NCI-H526 treated with DMSO at 0.1 percent for 48 hours (cell line): ENCODE data around the gene CRACDL.
"Not testable (repeated sequence)": the region's sequence is repeated elsewhere in the genome, so short reads cannot be mapped to it uniquely, and the experiment has no call there.

Experiments used
- DNase-seq: peaks from one replicate; lab custom pipeline; 2025; lab: John Stamatoyannopoulos, UW

CRACDL gene

GRCh38 chr2:98882971-98883779, 52.9 kb downstream of the CRACDL start:
- no peak for DNase-seq

DNA sequence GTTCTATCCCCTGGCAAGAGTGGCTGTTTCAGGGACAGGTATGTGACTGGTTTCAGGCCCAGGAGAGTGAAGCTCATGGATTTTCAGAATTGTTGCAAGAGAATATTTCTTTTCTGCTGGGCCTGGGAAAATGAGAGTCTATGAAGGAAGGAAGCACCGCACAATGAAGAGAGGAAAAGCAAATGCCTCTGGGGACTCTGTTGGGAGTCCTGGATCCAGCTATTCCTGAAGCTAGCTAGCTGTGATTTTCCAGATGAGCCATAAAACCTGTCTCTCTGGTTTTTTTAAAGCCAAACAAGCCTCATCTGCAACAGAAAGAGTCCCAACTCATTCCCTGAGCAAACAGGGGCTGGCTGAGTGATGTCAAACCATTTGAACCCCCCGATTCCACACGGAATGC, 53.7 kb downstream of the CRACDL start:
- no peak for DNase-seq

DNA sequence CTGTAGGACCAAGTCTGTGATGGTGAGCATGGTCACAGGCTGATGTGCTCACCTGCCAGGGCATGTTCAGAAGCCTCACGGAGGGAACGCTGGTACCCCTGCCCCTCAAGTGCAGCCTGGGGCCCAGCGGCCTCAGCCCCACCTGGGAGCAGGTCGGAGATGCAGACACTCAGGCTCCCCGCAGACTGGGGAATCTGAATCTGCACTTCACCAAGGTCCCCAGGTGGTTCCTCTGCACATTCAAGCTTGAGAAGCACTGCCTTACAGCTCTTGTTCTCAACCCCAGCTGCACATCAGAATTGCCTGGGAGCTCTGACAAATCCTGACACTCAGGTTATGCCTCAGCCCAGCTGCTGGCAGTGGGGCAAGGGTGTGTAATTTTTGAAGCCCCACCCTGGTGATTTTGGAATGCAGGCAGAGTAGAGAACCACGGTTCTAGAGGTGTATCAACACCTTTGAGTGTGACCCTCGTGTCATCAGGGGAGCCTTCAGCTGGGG, 54.8 kb downstream of the CRACDL start:
- no peak for DNase-seq

GRCh38 chr2:98880266-98881152, 55.5 kb downstream of the CRACDL start:
- DNase-seq: no peak

DNA sequence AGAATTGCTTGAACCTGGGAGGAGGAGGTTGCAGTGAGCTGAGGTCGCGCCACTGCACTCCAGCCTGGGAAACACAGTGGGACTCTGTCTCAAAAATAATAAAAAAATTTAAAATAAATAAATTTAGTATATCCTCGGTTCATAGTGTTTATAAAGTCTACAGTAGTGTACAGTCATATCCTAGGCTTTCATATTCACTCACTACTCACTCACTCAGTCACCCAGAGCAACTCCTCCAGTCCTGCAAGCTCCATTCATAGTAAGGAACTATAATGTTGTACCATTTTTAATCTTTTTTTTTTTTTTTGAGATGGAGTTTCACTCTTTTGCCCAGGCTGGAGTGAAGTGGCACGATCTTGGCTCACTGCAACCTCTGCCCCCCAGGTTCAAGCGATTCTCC, 58.4 kb downstream of the CRACDL start:
- not testable (repeated sequence) for DNase-seq

GRCh38 chr2:98876741-98877140, 59.3 kb downstream of the CRACDL start:
- DNase-seq: no peak

DNA sequence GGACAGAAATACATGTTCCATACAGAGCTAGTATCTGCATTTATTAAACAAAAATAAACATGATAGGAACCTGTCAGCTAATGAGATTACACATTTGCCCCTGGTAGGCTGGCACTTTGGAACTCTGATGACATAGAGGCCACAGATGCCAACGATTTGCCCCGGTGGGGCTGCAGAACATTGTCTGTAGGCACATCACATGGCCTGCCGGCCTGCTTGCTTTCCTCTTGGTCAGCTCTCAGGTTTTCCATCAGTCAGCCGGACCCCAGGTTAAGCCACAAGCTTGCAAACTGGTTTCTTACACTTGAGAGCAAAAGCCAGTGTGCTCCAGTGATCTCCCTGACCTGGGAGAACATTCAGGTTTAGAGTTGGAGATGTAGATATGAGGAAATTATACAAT, 60.3 kb downstream of the CRACDL start:
- DNase-seq: no peak

DNA sequence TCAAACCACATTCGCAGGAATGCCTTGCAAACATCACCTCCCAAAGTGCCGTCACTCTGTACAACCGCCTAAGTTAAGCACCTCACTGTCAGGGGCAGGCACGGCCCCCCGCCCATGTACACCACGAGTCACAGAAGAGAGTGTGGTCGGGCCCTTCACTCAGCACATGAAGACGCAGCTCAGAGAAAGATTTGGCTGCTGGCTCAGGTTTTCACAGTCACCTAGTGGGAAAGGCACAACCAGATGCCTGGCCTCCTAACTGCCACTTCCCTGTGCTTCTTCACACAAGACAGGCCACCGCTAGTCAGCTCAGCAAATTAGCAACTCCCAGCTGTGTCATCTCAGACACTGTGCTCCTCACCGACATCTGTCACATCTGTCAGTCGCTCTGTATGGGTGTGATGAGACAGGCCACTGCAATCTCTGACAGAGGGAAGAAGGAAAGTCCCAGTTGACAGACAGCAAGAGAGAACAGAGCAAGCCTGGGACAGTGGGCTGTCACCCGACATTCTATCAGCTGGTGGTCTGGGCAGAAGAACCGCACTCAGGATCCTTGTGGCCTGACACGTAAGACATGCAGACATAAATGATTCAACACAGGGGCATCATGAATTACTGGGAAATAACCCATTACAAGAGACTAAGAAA, 60.8 kb downstream of the CRACDL start:
- no peak for DNase-seq

DNA sequence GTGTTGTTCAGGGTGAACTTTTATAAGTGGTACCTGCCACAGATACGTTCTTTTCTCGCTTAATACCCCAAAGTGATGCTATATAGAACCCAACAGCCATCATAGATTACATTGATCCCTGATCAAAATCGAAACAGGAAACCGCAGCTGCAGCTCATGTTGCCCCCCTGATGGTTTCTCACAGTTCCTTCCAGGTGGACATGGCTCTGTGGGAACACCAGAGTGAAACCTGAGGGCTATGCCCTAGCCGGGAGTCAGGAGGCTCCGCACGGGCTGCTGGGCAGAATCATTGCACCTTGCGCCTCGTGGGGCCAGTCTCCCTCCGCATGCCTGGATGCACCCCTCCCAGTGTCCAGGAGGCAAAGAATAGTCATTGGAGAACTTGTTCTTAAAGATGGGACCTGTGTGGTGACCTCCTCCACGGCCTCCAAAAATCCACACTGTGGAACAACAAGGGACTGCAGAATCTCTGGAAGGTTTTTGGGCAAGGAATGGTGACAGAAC, 61.8 kb downstream of the CRACDL start:
- DNase-seq: no peak

GRCh38 chr2:98872526-98872925, 63.5 kb downstream of the CRACDL start:
- DNase-seq: no peak

GRCh38 chr2:98871506-98871905, 64.5 kb downstream of the CRACDL start:
- no peak for DNase-seq

- no peak for DNase-seq
These were observed 65.4 kb downstream of the CRACDL start for GRCh38 chr2:98870516-98871158.

DNA sequence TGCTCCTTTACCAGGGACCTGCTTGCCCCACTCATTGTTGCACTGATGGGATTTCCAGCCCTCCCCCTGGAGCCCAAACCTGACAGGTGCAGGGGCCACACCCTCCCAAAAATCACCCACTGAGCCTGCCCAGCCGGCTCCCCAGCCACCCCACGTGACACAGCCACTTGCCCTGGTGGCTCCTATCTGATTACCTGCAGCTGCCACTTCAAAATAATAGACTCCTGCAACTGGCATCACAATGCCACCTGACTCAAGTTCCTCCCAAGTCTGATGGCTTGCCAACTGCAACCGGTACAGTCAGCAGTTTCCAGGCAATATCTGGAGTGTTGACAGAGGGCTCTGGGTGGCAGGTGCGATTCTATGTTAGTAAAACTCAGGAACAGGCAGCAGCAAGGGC, 66.2 kb downstream of the CRACDL start:
- peak; percentile 12 for DNase-seq

GRCh38 chr2:98869272-98869641, 66.8 kb downstream of the CRACDL start:
- DNase-seq: no peak

DNA sequence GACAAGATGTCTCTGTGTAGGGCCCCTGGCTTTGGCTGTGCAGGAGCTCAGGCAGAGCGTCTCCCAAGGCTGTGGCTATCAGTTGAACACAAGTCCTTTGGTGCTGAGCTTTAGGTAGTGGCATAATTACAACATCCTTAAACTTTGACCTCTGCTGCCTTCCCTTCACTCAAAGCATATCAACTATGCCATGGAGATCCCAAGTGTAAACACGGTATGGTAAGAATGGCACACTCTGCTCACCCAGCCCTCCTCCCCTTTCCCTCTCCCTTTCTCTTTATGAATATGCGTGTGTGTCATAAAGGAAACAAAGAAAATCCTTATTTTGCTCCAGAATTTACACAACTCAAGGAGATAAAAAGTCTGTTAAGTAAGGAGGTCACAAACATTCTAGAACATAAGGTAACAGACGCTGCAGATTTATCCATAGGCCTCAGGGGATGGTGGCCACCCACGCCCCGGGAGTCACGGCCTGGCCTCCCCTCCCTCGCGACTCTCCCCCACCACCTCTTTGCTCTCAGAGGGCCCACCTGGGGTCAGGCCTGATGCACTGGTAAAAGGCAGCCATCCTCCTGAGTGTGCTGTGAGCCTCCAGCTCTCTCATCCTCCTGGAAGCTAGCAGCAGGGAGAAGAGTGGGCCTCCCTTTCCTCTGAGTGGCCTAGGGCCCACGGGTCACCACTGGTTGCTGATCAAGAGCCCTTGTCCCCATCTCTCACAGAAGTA, 67.3 kb downstream of the CRACDL start:
- no peak for DNase-seq

- DNase-seq: no peak
These were observed 68.3 kb downstream of the CRACDL start for GRCh38 chr2:98867539-98868309.

DNA sequence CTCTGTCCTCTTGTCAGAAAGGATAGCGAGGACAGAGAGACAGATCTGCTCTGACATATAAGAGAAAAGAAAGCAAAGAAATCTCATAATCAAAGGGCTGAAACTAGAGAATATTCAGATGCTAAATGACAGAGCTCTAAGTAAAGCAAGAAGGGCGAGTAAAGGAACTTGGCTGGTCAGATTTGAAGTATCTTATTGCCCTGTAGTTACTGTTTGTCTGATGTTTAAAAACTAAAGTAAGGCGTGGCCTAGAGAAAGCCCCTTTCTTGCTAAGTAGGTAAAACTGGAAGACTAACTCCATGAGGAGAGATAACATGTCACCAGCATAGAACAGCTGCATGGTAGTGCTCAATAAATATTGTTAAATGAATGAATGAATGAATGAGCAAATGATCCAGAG, 70.0 kb downstream of the CRACDL start:
- no peak for DNase-seq

DNA sequence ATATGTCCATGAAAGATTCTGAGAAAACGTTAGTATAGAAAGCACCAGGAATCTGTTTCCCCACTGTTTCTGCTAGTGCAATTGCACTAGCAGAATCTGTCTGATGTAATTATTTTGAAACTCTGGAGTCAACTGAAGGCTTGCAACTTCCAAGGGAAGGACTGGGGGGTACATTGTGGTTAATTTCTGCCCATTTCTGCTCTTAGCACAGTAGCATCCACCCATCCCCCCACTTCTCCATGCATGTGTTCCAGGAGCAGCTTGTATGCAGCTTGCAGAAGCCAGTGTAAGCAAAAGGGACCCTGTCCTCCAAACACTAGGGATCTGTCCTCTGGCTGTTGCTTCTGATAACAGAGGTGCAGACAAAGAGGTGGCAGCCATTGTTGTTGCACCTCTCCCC, 74.4 kb downstream of the CRACDL start:
- no peak for DNase-seq

GRCh38 chr2:98859323-98859722, 76.7 kb downstream of the CRACDL start:
- no peak for DNase-seq

DNA sequence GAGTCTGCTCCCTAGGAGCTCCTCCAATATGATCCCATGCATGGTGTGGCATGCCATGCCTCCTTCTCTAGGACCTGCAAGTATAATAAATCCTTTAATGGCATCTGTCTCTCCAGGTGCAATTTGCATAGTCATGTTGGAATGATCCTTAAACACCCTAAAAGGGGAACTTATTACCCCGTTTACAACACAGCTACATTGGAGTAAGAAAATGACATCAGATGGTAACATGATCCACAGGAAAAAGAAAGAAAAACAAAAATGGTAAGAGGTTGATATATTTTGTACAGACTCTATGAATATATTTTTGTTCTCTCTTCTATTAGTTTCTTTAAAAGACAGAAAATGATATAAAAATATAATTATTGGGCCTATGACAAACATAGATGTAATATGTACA, 79.0 kb downstream of the CRACDL start:
- no peak for DNase-seq
